ENCODE results near the gene NRIP2. TPM values are rescaled to one million over a fixed set of nuclear protein-coding genes. Genes with fewer than 3 reads are reported as not detected.

Gene NRIP2
- total RNA-seq, 4 donors from 2014 or later = 0.38 to 1.6 TPM; not detected in 2

- H3K27ac ChIP-seq = peak overlapping the region; percentile 41 to 78 (median 70)
- H3K4me3 ChIP-seq = no peak overlapping the region
- DNase-seq = no peak
- TF ChIP-seq POLR2A (IDR thresholded peaks at IDR 0.05) = no peak
- no peak for TF ChIP-seq CTCF (IDR thresholded peaks at IDR 0.05)
- peaks cover 43 to 94% (median 57%) of the 10 kb centered on the region in 3 donors for H3K36me3 ChIP-seq
- peaks cover 13 to 65% (median 45%) of the 10 kb centered on the region in 3 donors for H3K4me1 ChIP-seq
- H3K9me3 ChIP-seq = no peaks in the 10 kb centered on the region
- no peaks in the 10 kb centered on the region for H3K27me3 ChIP-seq
- 39 to 75% methylated on average over 6 to 12 of the region's 16 CpGs for WGBS, 2 donors
- intact Hi-C loops (cut with DNase I) = no loop called here
Observed at GRCh38 chr12:2801044-2801783, 33.6 kb downstream of the NRIP2 start.

- no peak overlapping the region for H3K4me3 ChIP-seq
- H3K4me1 ChIP-seq = peaks cover 13 to 70% (median 45%) of the 10 kb centered on the region in 3 donors
- WGBS, 2 donors = 57% methylated on average over 1 to 3 of the region's 3 CpGs
- H3K27me3 ChIP-seq = no peaks in the 10 kb centered on the region
- DNase-seq = no peak
- H3K27ac ChIP-seq = peak overlapping the region; percentile 47 to 78 (median 70)
- intact Hi-C loops (cut with DNase I) = no loop called here
- peaks cover 43 to 83% (median 57%) of the 10 kb centered on the region in 3 donors for H3K36me3 ChIP-seq
- TF ChIP-seq CTCF (IDR thresholded peaks at IDR 0.05) (no peak), POLR2A (IDR thresholded peaks at IDR 0.05) (no peak)
- no peaks in the 10 kb centered on the region for H3K9me3 ChIP-seq
Observed at GRCh38 chr12:2800046-2800570, 34.7 kb downstream of the NRIP2 start.

GRCh38 chr12:2797721-2798418, 37.0 kb downstream of the NRIP2 start:
- Histone ChIP-seq H3K4me1 (peaks cover 13 to 71% (median 50%) of the 10 kb centered on the region in 3 donors), H3K36me3 (peaks cover 31 to 61% (median 38%) of the 10 kb centered on the region in 3 donors), H3K4me3 (peak overlapping the region in 1 of 4 donors; percentile 2), H3K27ac (peak overlapping the region in 1 of 4 donors; percentile 10), H3K27me3 (no peaks in the 10 kb centered on the region), H3K9me3 (no peaks in the 10 kb centered on the region)
- TF ChIP-seq CTCF (IDR thresholded peaks at IDR 0.05) (peak in 1 of 6 experiments; percentile 8), POLR2A (IDR thresholded peaks at IDR 0.05) (no peak)
- WGBS, 2 donors = 74 to 78% methylated on average over 5 to 6 of the region's 7 CpGs
- DNase-seq = no peak
- intact Hi-C loops (cut with DNase I) = no loop called here

- H3K4me1 ChIP-seq = peaks cover 12 to 63% (median 46%) of the 10 kb centered on the region in 3 donors
- intact Hi-C loops (cut with DNase I) = no loop called here
- H3K4me3 ChIP-seq = peak overlapping the region; percentile 66 to 96 (median 94)
- peaks cover 22 to 44% (median 23%) of the 10 kb centered on the region in 3 donors for H3K36me3 ChIP-seq
- no peak for DNase-seq
- no peaks in the 10 kb centered on the region for H3K27me3 ChIP-seq
- 3 to 6% methylated on average over 10 to 14 of the region's 14 CpGs for WGBS, 2 donors
- peak overlapping the region; percentile 88 to 95 (median 92) for H3K27ac ChIP-seq
- no peaks in the 10 kb centered on the region for H3K9me3 ChIP-seq
- TF ChIP-seq CTCF (IDR thresholded peaks at IDR 0.05) = no peak
Observed at GRCh38 chr12:2796187-2796666, 38.6 kb downstream of the NRIP2 start.

Data from esophagus squamous epithelium (tissue), 5 donors.